ENCODE data around the gene TSEN54.

GRCh38 chr17:75503976-75504346 is 12.4 kb upstream of the TSEN54 start:
- no peak for TF ChIP-seq ZNF274 (IDR thresholded peaks at IDR 0.05; ENCODE audit: low read depth, low read length)
- TF ChIP-seq SUZ12 (IDR thresholded peaks at IDR 0.05; ENCODE audit: extremely low read depth, insufficient read depth, insufficient read length) = no peak
- TF ChIP-seq YY1 (IDR thresholded peaks at IDR 0.05; ENCODE audit: insufficient read depth, insufficient read length) = no peak

Data from NT2/D1 (cell line).